Breast epithelium (tissue), 4 donors: ENCODE results near the gene HNF4A. TPM values are rescaled to one million over a fixed set of nuclear protein-coding genes. Genes with fewer than 3 reads are reported as not detected.

Source experiments
- DNase-seq, 2 donors: peaks; one replicate each; pipeline ENCODE4 v3.0.0-alpha.2; 2019; ENCODE audit warnings: low spot score in 2 of 2
- H3K27ac ChIP-seq, 2 donors: fragments of 200-600 bp; sonication (generic) in 1 of 2; one replicate each; pipeline ENCODE4 v1.5.1; 2016 to 2019; ENCODE audit warnings: mild to moderate bottlenecking in 1 of 2
- H3K27me3 ChIP-seq, 2 donors: fragments of 200-600 bp; sonication (generic) in 1 of 2; one replicate each; pipeline versions ENCODE4 v1.5.1 to v1.6.0; 2017 to 2019; ENCODE audit warnings: control low read depth in 1 of 2, mild to moderate bottlenecking in 1 of 2
- H3K36me3 ChIP-seq: fragments of 200-600 bp; one replicate; pipeline ENCODE4 v1.5.1; 2019
- H3K4me1 ChIP-seq, 2 donors: fragments of 200-600 bp; sonication (generic); one replicate each; pipeline ENCODE4 v1.5.1; 2016 to 2019; ENCODE audit warnings: control low read depth in 1 of 2
- H3K4me3 ChIP-seq, 3 donors: fragments of 200-600 bp; sonication (generic); 1 replicate in 2 of 3; 2 replicates in 1 of 3; pipeline ENCODE4 v1.5.1; 2016 to 2019; ENCODE audit warnings: mild to moderate bottlenecking in 3 of 3, moderate library complexity in 2 of 3
- H3K9me3 ChIP-seq, 2 donors: fragments of 200-600 bp; sonication (generic) in 1 of 2; one replicate each; pipeline ENCODE4 v1.5.1; 2016 to 2019; ENCODE audit warnings: control low read depth in 1 of 2
- CTCF ChIP-seq, 3 donors: fragments of 450-650 bp; IDR thresholded peaks; one replicate each; pipeline ENCODE4 v1.5.1; 2016 to 2017; ENCODE audit warnings: antibody characterized with exemption in 3 of 3, mild to moderate bottlenecking in 3 of 3, moderate library complexity in 3 of 3
- POLR2A ChIP-seq: fragments of 450-650 bp; IDR thresholded peaks from one replicate; pipeline ENCODE4 v1.6.1; 2016; ENCODE audit warnings: antibody characterized with exemption, mild to moderate bottlenecking, moderate library complexity
- POLR2AphosphoS5 ChIP-seq, 3 donors: sonication (generic); formaldehyde crosslinking; IDR thresholded peaks; one replicate each; pipeline ENCODE4 v1.6.1; 2017; ENCODE audit warnings: antibody characterized with exemption in 3 of 3
- intact Hi-C: fragments of 100-400 bp; cut with DNase I; formaldehyde crosslinking; loops from one replicate; pipeline ENCODE4 v1.15.1; 2023; ENCODE audit warnings: low total_unique reads
- total RNA-seq, 3 donors: library from RNA; depleted of rRNA; stranded (reverse); fragments of >200 nt; gene quantifications; one replicate each; pipeline ENCODE4 v1.1.0, GENCODE V29; 2016

The HNF4A gene
- total RNA-seq, 3 donors from 2014 or later = 1.6 TPM; not detected in 2

GRCh38 chr20:44445742-44446710, 90.5 kb downstream of the HNF4A start:
- H3K27me3 ChIP-seq = no peaks in the 10 kb centered on the region
- H3K4me1 ChIP-seq = no peaks in the 10 kb centered on the region
- no peak for DNase-seq
- intact Hi-C loops = no loop called here
- no peak overlapping the region for H3K27ac ChIP-seq
- no peaks in the 10 kb centered on the region for H3K9me3 ChIP-seq
- no peak for TF ChIP-seq POLR2A
- H3K36me3 ChIP-seq = no peaks in the 10 kb centered on the region
- H3K4me3 ChIP-seq = no peak overlapping the region

- DNase-seq = no peak
- Histone ChIP-seq H3K9me3 (no peaks in the 10 kb centered on the region), H3K4me1 (no peaks in the 10 kb centered on the region), H3K27ac (no peak overlapping the region), H3K4me3 (no peak overlapping the region), H3K36me3 (no peaks in the 10 kb centered on the region), H3K27me3 (no peaks in the 10 kb centered on the region)
- TF ChIP-seq POLR2A = no peak
- no peak for TF ChIP-seq POLR2AphosphoS5 (IDR thresholded peaks at IDR 0.05)
- no peak for TF ChIP-seq CTCF (IDR thresholded peaks at IDR 0.05)
- intact Hi-C loops = no loop called here
Observed at GRCh38 chr20:44447827-44448419, 92.4 kb downstream of the HNF4A start.

- intact Hi-C loops = no loop called here
- Histone ChIP-seq H3K4me3 (no peak overlapping the region), H3K27me3 (no peaks in the 10 kb centered on the region), H3K9me3 (no peaks in the 10 kb centered on the region), H3K27ac (no peak overlapping the region), H3K36me3 (no peaks in the 10 kb centered on the region), H3K4me1 (no peaks in the 10 kb centered on the region)
- no peak for DNase-seq
- TF ChIP-seq POLR2A (no peak), POLR2AphosphoS5 (IDR thresholded peaks at IDR 0.05) (no peak), CTCF (IDR thresholded peaks at IDR 0.05) (no peak)
Observed at GRCh38 chr20:44448753-44449546, 93.5 kb downstream of the HNF4A start.

- no peak overlapping the region for H3K4me3 ChIP-seq
- TF ChIP-seq POLR2AphosphoS5 (IDR thresholded peaks at IDR 0.05) (no peak), CTCF (IDR thresholded peaks at IDR 0.05) (no peak), POLR2A (no peak)
- H3K4me1 ChIP-seq = no peaks in the 10 kb centered on the region
- H3K9me3 ChIP-seq = no peaks in the 10 kb centered on the region
- H3K27me3 ChIP-seq = no peaks in the 10 kb centered on the region
- intact Hi-C loops = no loop called here
- DNase-seq = no peak
- no peaks in the 10 kb centered on the region for H3K36me3 ChIP-seq
- H3K27ac ChIP-seq = no peak overlapping the region
Observed at GRCh38 chr20:44449864-44450263, 94.4 kb downstream of the HNF4A start.

- no peak for DNase-seq
- H3K36me3 ChIP-seq = no peaks in the 10 kb centered on the region
- H3K4me1 ChIP-seq = no peaks in the 10 kb centered on the region
- no peaks in the 10 kb centered on the region for H3K27me3 ChIP-seq
- TF ChIP-seq POLR2A = no peak
- no peak for TF ChIP-seq POLR2AphosphoS5 (IDR thresholded peaks at IDR 0.05)
- TF ChIP-seq CTCF (IDR thresholded peaks at IDR 0.05) = no peak
- no peak overlapping the region for H3K4me3 ChIP-seq
- no peak overlapping the region for H3K27ac ChIP-seq
- intact Hi-C loops = no loop called here
- no peaks in the 10 kb centered on the region for H3K9me3 ChIP-seq
Observed at GRCh38 chr20:44450281-44450889, 94.9 kb downstream of the HNF4A start.
